Panc1 (cell line): ENCODE results near the gene KPTN. TPM values are rescaled to one million over a fixed set of nuclear protein-coding genes. Genes with fewer than 3 reads are reported as not detected.
A peak's percentile ranks its signal among the peaks of the same experiment; 100 is the strongest.

ENCODE experiments used
- ATAC-seq: fragments of 200-7000 bp; cut with Tn5 transposase; 2 replicates; pipeline ENCODE4 v1.9.1; 2020; ENCODE audit warnings: mild to moderate bottlenecking, moderate library complexity
- BruUV-seq: library from RNA; stranded (reverse); fragments of 400-500 nt; replicated peaks from 2 replicates; lab custom pipeline; 2021; lab: Mats Ljungman, UMichigan
- CTCF ChIA-PET: fragments of 300-600 bp; sonication (Branson Sonifier 250); formaldehyde crosslinking; loops from one replicate; lab custom pipeline; 2022; ENCODE audit warnings: antibody characterized with exemption; lab: Charles Lee
- POLR2A ChIA-PET: fragments of 300-600 bp; sonication (Branson Sonifier 250); formaldehyde crosslinking; loops from one replicate; lab custom pipeline; 2022; ENCODE audit warnings: antibody characterized with exemption; lab: Charles Lee
- DNase-seq: peaks from one replicate; pipeline ENCODE4 v3.0.0-alpha.2; 2010; ENCODE audit warnings: low read depth, low spot score
- H3K27ac ChIP-seq: 2 replicates; pipeline ENCODE4 v1.5.1; 2011; ENCODE audit warnings: mild to moderate bottlenecking, low read length, inconsistent platforms
- H3K27me3 ChIP-seq: fragments of 200-500 bp; sonication (Bioruptor generic); 2 replicates; pipeline ENCODE4 v1.6.0; 2014; ENCODE audit warnings: low read length, inconsistent platforms; ENCODE audit not compliant: control insufficient read depth, insufficient read depth
- H3K36me3 ChIP-seq: fragments of 200-500 bp; sonication (Bioruptor generic); 2 replicates; pipeline ENCODE4 v1.5.1; 2014; ENCODE audit warnings: inconsistent platforms, mild to moderate bottlenecking, low read length, moderate library complexity; ENCODE audit not compliant: control insufficient read depth, insufficient read depth
- H3K4me1 ChIP-seq: 2 replicates; pipeline ENCODE4 v1.5.1; 2011; ENCODE audit warnings: inconsistent platforms, mild to moderate bottlenecking, low read length, moderate library complexity; ENCODE audit not compliant: control insufficient read depth, insufficient read depth
- H3K4me3 ChIP-seq, 2 experiments: 2 replicates each; pipeline ENCODE4 v1.5.1; 2011 to 2012; ENCODE audit warnings: low read depth in 2 of 2, low read length in 2 of 2, mild to moderate bottlenecking in 2 of 2, inconsistent platforms in 1 of 2, moderate library complexity in 1 of 2
- H3K9me3 ChIP-seq: fragments of 200-500 bp; sonication (Bioruptor generic); 2 replicates; pipeline ENCODE4 v1.5.1; 2014; ENCODE audit warnings: low read depth, mild to moderate bottlenecking, inconsistent platforms, low read length, moderate library complexity; ENCODE audit not compliant: control insufficient read depth, insufficient read depth
- POLR2AphosphoS5 ChIP-seq: IDR thresholded peaks from 2 replicates; pipeline ENCODE4 v1.6.1; 2012; ENCODE audit warnings: mild to moderate bottlenecking, low read depth, low read length, moderate library complexity
- SIN3A ChIP-seq: IDR thresholded peaks from 2 replicates; pipeline ENCODE4 v1.6.1; 2012; ENCODE audit warnings: low read depth, mild to moderate bottlenecking, low read length, moderate library complexity, borderline replicate concordance; ENCODE audit not compliant: insufficient read depth
- TCF7L2 ChIP-seq: IDR thresholded peaks from 2 replicates; pipeline ENCODE4 v1.6.1; 2011; ENCODE audit warnings: mild to moderate bottlenecking, low read depth, low read length, inconsistent platforms
- in situ Hi-C: cut with HindIII; loops from 2 replicates; pipeline ENCODE4 v1.10.0; 2016; ENCODE audit warnings: low sequenced_read_pairs, low pct_unique_long_range_greater_than_20kb
- intact Hi-C: fragments of 100-400 bp; cut with micrococcal nuclease; formaldehyde crosslinking; loops from one replicate; pipeline ENCODE4 v1.10.0; 2022; ENCODE audit not compliant: unreplicated experiment
- total RNA-seq: library from RNA; stranded (reverse); gene quantifications from one replicate; pipeline ENCODE4 v1.2.1, GENCODE V29; 2021; ENCODE audit not compliant: unreplicated experiment
- TF ChIP-seq, protein P1 (sequence below): fragments of 450-650 bp; IDR thresholded peaks from 2 replicates; pipeline ENCODE4 v1.5.1; 2017; ENCODE audit warnings: mild to moderate bottlenecking
- TF ChIP-seq, protein P2 (sequence below), 2 experiments: IDR thresholded peaks; 2 replicates each; pipeline ENCODE4 v1.6.1; 2011 to 2012; ENCODE audit warnings: low read depth in 2 of 2, control low read depth in 1 of 2, low read length in 1 of 2, mild to moderate bottlenecking in 1 of 2, moderate library complexity in 1 of 2; ENCODE audit not compliant: insufficient read depth in 1 of 2

Gene KPTN
- total RNA-seq, 1 experiment from 2014 or later = 26.5 TPM

- no peaks in the 10 kb centered on the region for H3K9me3 ChIP-seq
- TF ChIP-seq POLR2AphosphoS5 = no peak
- H3K27ac ChIP-seq = no peak overlapping the region
- H3K36me3 ChIP-seq = no peaks in the 10 kb centered on the region
- ChIA-PET CTCF (no interaction called here), POLR2A (no interaction called here)
- intact Hi-C loops = no loop called here
- DNase-seq = no peak
- peaks cover 22% of the 10 kb centered on the region for H3K4me1 ChIP-seq
- in situ Hi-C loops = no loop called here
- no peak for ATAC-seq
- H3K4me3 ChIP-seq = no peak overlapping the region
- no TSS peak for BruUV-seq
- H3K27me3 ChIP-seq = no peaks in the 10 kb centered on the region
Observed at GRCh38 chr19:47508721-47509120, 24.7 kb upstream of the KPTN start.

- Histone ChIP-seq H3K4me3 (no peak overlapping the region), H3K36me3 (no peaks in the 10 kb centered on the region), H3K27ac (no peak overlapping the region), H3K9me3 (no peaks in the 10 kb centered on the region), H3K4me1 (peaks cover 16% of the 10 kb centered on the region), H3K27me3 (no peaks in the 10 kb centered on the region)
- BruUV-seq = no TSS peak
- intact Hi-C loops (no loop called here), in situ Hi-C loops (no loop called here)
- ChIA-PET CTCF (no interaction called here), POLR2A (no interaction called here)
- DNase-seq (no peak), ATAC-seq (peak; percentile 35; the same call in 1 of the 2 replicates)
- TF ChIP-seq, protein P1, sequence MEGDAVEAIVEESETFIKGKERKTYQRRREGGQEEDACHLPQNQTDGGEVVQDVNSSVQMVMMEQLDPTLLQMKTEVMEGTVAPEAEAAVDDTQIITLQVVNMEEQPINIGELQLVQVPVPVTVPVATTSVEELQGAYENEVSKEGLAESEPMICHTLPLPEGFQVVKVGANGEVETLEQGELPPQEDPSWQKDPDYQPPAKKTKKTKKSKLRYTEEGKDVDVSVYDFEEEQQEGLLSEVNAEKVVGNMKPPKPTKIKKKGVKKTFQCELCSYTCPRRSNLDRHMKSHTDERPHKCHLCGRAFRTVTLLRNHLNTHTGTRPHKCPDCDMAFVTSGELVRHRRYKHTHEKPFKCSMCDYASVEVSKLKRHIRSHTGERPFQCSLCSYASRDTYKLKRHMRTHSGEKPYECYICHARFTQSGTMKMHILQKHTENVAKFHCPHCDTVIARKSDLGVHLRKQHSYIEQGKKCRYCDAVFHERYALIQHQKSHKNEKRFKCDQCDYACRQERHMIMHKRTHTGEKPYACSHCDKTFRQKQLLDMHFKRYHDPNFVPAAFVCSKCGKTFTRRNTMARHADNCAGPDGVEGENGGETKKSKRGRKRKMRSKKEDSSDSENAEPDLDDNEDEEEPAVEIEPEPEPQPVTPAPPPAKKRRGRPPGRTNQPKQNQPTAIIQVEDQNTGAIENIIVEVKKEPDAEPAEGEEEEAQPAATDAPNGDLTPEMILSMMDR = no peak
- TF ChIP-seq, protein P2, sequence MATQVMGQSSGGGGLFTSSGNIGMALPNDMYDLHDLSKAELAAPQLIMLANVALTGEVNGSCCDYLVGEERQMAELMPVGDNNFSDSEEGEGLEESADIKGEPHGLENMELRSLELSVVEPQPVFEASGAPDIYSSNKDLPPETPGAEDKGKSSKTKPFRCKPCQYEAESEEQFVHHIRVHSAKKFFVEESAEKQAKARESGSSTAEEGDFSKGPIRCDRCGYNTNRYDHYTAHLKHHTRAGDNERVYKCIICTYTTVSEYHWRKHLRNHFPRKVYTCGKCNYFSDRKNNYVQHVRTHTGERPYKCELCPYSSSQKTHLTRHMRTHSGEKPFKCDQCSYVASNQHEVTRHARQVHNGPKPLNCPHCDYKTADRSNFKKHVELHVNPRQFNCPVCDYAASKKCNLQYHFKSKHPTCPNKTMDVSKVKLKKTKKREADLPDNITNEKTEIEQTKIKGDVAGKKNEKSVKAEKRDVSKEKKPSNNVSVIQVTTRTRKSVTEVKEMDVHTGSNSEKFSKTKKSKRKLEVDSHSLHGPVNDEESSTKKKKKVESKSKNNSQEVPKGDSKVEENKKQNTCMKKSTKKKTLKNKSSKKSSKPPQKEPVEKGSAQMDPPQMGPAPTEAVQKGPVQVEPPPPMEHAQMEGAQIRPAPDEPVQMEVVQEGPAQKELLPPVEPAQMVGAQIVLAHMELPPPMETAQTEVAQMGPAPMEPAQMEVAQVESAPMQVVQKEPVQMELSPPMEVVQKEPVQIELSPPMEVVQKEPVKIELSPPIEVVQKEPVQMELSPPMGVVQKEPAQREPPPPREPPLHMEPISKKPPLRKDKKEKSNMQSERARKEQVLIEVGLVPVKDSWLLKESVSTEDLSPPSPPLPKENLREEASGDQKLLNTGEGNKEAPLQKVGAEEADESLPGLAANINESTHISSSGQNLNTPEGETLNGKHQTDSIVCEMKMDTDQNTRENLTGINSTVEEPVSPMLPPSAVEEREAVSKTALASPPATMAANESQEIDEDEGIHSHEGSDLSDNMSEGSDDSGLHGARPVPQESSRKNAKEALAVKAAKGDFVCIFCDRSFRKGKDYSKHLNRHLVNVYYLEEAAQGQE (IDR thresholded peaks at IDR 0.05; ENCODE audit: insufficient read depth in 1 of 2, low read depth in 2 of 2, low read length in 1 of 2) = no peak
- no peak for TF ChIP-seq POLR2AphosphoS5
- no peak for TF ChIP-seq SIN3A
- no peak for TF ChIP-seq TCF7L2
Observed at GRCh38 chr19:47507924-47508553, 24.0 kb upstream of the KPTN start.

DNA sequence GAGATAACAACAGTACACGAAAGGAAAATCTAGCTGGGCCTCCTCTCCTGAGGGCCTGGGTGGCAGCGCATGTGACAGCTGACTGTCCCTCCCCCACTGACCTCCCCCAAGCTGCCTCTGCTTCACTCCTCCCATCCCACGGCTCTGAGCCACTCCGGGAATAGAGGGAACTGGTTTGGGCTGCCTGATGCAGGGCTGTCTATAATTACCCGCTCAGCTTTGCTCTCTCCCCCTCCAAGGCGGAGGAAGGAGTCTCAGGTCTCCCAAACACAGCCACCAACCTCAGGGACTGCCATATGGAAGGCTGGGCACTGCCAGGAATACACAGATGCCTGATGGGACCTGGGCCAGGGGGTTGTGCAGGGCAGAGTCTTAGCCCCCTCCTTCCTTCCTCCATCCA lies 23.0 kb upstream of the KPTN start:
- TF ChIP-seq, protein P2 (IDR thresholded peaks at IDR 0.05; ENCODE audit: insufficient read depth in 1 of 2, low read depth in 2 of 2, low read length in 1 of 2) = no peak
- TF ChIP-seq SIN3A (no peak), TCF7L2 (no peak), POLR2AphosphoS5 (no peak)
- TF ChIP-seq, protein P1 = no peak
- H3K27me3 ChIP-seq = no peaks in the 10 kb centered on the region
- no peaks in the 10 kb centered on the region for H3K36me3 ChIP-seq
- CTCF ChIA-PET = no interaction called here
- intact Hi-C loops (no loop called here), in situ Hi-C loops (no loop called here)
- no peak overlapping the region for H3K27ac ChIP-seq
- POLR2A ChIA-PET = no interaction called here
- no peak for ATAC-seq
- H3K9me3 ChIP-seq = no peaks in the 10 kb centered on the region
- H3K4me1 ChIP-seq = peaks cover 10% of the 10 kb centered on the region
- no peak for DNase-seq
- no peak overlapping the region for H3K4me3 ChIP-seq
- BruUV-seq = no TSS peak
